AG08396 (cell line): Measurements from ENCODE around the gene PTOV1.

Experiments
- DNase-seq: peaks from one replicate; pipeline ENCODE4 v3.0.0; 2012; ENCODE audit warnings: low spot score, mixed read lengths

The PTOV1 gene

DNA sequence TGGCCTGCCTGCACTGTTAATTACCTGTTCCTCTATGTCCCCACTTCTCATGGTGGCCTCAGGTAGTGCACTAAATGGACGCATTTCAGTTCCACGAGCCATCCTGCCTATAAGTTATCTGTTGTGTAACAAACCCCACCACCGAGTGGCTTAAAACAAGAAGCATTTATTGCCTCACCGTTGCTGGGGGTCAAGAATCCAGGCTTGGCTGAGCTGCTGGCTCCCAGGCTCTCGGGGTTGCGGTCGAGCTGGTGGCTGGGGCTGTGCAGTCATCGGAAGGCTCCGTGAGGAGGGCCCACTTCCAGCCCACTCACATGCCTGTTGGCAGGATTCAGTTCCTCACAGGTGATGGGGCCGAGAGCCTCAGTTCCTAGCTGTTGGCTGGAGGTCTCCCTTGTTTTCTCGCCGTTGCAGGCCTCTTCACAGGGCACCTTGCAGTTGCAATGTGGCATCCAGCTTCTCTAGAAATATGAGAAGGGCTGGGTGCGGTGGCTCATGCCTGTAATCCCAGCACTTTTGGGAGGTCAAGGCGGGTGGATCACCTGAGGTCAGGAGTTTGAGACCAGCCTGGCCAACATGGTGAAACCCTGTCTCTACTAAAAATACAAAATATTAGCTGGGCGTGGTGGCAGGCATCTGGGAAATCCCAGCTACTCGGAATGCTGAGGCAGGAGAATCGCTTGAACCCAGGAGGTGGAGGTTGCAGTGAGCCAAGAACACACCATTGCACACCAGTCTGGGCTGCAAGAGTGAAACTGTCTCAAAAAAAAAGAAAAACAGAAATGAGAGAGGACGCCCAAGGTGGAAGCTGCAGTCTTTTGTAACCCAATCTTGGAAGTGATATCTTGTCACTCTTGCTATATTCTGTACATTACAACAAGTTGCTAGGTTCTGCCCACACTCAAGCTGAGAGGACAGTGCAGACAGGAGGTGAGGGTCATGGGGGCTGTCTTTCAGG, 6.5 kb upstream of the PTOV1 start:
- no peak for DNase-seq

DNA sequence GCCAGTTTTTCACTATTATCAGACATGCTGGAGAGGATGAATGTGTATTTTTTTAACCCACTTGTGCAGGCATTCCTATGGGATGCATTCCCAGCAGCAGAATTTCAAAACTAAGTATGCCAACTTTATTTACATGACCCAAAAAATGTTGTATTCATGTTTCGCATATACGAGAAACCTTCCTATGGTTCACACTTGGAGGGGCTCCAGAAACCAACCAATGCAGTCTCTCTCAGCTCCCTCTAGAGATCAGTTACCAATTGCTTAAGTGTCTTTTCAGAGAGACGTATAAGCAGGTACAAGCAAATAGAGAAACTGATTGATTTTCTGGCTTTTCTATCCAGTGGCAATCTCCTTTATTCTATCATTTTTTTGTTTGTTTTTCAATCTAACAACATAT, 5.5 kb upstream of the PTOV1 start:
- no peak for DNase-seq

DNA sequence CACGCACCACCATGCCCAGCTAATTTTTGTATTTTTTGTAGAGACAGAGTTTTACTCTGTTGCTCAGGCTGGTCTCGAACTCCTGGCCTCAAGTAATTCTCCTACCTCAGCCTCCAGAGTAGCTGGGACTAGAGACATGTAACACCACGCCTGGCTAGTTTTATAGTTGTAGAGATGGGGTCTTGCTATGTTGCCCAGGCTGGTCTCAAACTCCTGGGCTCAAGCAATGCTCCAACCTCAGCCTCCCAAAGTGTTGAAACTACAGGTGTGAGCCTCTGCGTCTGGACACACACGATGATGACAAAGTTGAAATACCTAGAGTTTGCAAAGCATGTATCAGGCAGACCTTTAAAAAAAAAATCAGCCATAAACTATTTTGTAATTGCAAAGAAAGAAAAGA, 4.6 kb upstream of the PTOV1 start:
- no peak for DNase-seq

DNA sequence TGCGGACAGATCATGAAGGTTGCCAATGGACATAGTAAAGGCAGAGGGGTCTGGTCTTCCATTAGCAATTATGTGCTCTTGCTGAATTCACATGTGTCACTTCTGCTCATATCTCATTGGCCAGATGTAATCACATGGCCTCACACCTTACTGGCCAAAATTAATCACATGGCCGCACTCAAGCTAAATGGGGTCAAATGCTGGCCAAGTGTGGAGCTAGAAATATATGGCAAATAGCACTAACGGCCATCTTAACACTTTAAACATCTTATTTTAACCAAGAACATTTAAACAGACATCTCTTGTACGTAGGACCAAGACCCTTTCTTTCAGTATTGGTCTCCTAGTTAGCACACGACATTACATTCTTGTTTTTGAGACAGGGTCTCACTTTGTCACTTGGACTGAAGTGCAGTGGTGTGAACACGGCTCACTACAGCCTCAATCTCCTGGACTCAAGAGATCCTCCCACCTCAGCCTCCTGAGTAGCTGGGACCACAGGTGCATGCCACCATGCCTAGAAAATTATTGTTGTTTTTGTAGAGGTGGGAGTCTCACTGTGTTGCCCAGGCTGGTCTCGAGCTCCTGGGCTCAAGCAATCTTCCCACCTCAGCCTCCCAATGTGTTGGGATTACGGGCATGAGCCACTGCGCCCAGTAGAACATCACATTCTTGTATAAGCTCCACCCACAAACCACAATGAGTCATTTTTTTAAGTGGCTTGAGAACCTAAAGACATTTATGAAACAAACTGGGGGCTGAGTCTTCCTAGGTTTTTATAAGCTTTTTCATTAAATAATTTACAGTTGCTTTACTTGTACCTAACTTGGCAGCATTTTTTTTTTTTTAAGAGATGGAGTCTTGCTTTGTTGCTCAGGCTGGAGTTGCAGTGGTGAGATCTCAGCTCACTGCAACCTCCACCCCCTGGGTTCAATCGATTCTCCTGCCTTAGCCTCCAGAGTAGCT, 2.9 kb upstream of the PTOV1 start:
- DNase-seq, result peak; percentile 63

DNA sequence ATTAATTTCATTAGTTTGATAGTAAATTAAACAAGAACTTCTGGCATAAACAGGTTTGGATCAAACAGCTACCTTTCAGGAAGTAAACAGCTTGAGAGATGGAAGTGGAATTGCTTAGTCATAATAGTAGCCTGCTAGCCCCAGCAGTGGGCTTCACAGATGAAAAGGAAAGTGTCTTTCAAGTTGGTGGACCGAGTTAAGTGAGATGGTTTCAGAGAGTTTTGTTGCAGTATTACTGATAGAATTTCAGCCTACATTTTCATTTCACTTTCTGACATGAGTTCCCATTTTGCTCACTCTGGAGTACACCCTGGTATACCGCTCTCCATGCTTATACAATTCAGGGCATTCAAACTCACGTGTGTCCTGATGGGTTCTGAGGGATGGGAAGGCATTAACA, 2.0 kb upstream of the PTOV1 start:
- no peak for DNase-seq

DNA sequence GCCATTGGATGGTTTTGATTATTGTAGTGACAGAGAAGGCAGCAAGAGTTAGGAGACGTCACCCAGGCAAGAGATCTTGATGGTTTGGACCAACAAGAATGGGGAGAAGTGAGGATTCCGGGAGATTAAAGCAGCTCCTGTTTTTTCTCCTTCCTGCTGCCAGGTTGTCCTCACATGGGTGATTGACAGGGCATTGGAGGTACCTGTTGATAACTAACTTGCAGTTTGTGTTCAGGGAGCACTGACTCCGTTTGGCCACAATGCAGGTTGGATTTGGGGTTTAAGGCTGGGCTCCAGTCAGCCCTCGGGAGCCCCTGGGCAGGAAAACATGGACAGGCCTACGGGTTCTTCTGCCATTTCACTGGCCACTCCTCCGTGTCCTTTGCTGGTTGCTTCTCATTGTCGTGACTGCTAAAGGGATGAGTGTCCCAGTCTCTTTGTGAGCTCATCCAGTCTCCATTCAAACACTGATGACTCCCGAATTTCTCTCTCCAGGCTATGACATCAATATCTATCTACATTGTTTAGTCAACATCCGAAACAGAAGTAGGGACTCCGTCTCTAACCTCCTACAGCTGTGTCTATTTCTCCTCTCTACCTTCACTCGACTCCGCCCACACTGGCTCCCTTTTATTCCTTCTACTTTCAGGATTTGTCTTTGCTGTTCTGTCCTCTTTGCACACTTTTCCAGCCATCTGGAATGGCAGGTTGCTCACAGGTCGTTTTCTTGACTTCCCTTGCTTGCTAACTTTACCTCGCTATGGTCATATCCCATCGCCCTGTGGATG, 1.3 kb upstream of the PTOV1 start:
- no peak for DNase-seq

DNA sequence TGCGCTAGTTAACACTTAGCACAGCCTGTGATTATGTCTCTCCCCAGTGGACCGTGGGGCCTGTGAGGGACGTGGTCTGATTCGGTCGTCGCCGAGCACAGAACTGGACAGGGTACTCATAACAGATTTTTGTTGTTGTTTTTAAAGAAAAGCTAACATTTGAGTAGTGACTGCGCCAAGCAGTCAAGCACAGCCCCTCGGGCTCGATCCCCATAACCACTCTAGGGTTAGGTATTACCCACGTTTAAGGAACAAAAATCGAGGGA, 805 bp upstream of the PTOV1 start:
- DNase-seq, result no peak

DNA sequence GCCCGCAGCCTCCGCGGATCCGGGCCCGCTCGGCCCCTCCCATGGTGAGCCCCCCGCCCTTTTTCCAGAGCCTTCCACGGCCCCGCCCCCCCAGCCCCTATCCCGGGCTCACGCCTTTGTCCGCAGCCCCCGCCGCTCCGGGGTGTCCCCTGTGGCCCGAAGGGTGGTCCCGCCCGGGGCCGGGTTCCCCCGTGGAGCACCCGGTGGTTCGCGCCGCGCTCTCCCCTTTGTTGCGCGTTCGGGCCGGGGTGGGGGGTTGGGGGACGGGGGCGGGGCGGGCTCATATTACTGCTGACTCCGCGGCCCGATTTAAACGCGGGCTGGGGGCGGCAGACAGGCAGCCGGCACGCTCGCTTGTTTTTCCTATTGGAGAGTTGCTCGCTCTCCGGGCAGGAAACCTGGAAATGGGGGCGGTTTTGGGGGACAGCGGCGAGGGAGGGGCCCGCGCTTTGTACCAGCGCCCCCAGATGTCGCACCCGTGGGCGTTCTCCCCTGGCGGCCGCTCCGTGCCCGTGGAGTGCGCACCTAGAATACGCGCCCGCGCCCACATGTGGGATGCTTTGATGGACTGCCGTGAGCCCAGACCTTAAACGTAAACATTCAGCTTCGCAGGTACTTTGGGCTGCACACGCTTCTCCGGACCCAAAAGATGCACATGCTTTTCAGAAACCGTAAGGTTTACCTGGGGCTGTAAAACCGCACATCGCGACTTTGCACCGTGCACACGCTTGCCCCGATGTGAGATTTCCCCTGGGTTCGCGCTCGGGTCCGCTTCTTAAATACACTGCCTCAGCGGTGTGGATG, 699 bp downstream of the PTOV1 start:
- peak; percentile 57 for DNase-seq

DNA sequence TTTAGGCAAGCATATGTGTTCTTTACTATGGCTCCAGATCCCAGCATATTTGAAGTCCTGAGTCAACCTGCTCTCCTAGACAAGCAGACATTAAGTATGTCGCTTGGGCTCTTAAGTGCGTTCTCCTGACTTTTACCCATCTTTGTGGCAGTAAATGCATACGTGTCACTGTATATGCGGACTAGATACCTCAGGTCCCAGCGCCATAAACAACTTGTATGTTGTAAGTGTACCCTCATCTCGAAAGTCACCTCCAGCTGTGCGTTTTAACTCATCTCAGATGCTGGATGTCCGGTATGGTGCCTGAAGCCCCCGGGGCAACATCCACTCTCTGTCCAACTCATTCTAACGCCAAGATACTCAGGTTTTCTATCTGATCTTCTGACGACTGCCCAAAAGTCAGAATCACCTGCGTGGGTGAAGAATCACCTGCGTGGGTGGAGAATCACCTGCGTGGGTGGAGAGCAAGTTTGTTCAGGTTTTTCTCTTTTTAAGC, 1.7 kb downstream of the PTOV1 start:
- no peak for DNase-seq

DNA sequence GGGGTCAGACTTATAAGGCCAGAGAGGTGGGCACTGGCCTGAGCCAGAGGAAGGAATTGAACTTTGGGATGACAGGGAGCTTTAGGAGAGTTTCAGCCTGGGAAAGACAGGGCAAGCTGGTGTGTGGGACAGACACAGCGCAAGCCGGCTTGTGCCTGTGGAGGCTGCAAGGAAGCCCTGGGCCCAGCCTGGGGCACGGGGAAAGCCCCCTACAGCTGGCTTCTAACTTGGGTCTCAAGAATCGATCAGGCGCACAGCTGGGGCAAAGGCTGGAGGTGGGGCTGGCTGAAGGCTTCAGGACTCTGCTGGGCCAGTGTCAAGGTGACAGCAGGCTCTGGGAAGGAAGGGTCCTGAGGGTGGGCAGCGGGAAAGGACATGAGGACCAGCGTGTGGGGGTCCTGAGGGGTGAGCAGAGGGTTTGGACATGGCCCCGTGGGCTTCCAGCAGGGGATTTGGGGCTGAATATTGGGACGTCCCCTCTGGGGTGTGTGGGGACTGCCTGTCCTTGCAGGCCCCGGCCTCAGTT, 3.0 kb downstream of the PTOV1 start:
- no peak for DNase-seq

DNA sequence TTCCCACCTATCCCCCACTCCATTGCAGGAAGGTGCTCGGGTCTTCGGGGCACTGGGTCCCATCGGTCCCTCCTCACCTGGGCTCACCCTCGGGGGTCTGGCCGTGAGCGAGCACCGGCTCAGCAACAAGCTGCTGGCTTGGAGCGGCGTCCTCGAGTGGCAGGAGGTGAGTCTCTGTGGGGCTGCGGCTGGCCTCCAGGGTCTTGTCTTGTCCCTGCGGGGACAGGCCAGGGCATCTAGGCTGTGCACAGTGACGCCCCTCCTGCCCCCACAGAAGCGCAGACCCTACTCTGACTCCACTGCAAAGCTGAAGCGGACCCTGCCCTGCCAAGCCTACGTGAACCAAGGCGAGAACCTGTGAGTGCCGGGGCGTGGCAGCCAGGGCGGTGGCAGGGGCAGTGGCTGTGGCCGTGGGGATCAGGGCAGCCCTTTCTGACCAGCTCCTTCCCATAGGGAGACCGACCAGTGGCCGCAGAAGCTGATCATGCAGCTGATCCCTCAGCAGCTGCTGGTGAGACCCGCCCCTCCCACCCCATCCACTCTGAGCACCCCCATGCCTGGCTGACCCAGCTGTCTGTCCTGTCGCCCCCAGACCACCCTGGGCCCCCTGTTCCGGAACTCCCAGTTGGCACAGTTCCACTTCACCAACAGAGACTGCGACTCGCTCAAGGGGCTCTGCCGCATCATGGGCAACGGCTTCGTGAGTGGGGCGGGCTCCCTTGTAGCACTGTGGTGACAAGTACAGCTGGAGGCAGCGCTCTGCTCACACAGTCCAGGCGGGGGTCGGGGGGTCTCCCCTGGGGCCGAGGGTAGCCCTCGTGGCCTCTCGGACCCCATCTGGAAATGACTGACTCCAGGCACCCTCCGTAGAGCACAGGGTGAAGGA, 3.7 kb downstream of the PTOV1 start:
- DNase-seq, result no peak

DNA sequence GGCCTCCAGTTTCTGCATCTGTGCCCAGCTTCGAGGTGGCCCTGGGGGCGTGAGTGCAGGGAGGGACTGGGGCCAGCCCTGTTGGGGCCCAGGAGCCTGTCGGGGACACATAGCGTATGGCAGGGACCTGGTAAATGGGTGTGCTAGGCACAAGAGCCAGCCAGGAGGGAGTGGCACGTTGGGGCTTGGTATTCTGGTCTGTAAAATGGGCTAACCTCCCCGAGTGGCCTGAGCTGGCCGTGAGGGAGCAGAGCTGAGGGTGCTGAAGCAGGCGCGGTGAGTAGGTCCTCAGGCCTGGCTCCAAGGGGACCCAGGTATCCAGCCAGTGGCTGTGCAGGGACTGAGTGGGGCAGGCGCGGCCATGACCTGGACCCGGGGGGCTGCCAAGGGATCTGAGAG, 4.3 kb downstream of the PTOV1 start:
- DNase-seq, result no peak

DNA sequence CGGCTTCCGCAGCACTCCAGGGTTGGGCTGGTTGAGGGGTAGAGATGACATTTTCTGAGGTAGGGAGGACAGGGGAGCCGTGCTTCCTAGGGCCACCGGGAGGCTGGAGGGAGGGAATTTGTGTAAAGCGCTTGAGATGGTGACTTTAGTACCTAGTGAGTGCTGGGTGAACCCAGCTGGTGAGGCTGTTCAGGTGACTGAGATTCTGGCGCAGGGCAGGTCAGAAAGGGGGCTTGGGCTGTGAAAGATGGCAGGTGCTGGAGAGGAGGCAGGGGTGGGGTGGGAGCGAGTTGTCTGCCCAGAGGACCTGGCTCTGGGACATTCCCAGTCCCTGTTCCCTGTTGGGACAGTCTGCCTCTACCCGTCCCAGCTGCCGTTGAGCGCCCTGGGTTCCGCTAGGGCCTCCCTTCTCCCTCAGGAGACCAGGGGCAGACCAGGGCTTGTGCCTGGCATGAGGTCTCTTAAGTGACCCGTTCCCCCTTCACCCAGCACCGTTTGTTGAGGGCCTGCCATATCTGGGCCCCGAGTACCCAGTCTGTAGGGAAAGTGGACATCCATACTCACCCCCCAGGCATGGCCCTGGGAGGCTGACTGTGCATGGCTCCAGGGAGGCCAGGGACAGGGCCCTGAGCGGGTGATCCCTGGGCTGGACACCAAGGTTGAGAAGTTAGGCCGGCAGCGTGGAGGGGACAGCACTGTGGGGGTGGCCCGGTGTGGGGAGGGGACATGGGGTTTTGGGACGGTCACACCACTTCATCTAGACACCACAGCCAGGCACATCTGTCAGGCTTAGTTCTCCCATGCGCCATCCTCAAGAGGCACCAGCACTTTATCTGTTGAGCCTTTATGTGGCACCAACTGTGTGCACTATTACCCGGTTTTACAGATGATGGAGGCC, 5.0 kb downstream of the PTOV1 start:
- DNase-seq, result no peak

DNA sequence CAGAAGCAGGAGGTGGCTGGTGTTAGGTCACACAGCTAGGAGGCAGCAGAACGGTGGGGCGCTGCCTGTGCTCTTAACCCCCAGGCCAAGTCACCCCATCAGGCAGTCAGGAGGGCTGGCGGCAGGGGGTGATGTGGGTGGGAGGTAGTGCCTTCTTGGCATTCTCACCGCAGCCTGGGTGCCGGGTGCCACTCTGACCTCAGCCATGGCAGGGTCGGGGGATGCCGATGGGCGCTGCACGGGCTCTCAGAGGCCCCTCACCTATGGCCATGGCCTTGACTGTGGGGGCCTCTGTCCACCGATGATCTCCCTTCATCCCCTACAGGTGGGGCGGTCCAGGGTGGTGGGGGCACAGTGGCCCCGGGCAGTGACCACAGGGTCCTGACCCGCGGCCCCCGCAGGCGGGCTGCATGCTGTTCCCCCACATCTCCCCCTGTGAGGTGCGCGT, 5.6 kb downstream of the PTOV1 start:
- no peak for DNase-seq

DNA sequence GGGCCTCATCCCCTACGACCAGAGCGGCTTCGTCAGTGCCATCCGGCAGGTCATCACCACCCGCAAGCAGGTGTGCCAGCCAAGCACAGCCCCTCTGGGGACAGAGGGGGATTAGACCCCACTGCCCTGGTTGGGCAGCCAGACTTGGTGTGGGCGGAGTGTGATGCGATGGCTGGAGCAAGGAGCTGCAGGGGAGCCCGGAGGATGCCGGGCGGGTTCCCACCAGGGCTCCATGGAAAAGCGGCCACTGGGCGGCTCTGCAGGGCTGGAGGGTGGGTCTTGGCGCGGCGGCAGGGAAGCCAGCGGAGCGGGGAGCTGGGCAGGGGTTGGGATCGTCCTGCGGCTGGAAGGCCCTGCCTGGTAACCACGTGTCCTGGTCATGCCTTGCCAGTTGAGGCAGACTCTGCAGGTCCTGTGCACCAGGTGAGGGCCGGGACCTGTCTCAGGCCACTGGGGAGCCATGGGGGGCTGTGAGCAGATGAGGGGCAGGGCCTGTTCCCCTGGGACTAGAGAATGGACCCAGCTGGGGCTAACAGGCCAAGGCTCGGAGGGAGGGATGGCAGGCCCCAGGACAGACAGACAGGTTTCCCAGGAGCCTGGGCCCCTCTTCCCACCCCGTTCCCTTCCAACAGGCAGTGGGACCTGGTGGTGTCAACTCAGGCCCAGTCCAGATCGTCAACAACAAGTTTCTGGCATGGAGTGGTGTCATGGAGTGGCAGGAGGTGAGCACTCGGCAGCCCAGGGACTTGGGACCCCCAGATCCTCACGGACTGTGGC, 6.3 kb downstream of the PTOV1 start:
- DNase-seq, result no peak

DNA sequence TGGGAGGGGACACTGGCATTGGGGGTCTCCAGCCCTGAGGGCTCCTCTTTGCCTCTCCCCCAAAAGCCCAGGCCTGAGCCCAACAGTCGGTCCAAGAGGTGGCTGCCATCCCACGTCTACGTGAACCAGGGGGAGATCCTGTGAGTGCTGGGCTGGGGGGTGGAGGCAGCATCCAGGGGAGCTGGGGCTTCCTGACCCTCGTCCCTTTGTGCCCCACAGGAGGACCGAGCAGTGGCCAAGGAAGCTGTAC, 6.8 kb downstream of the PTOV1 start:
- DNase-seq, result no peak

DNA sequence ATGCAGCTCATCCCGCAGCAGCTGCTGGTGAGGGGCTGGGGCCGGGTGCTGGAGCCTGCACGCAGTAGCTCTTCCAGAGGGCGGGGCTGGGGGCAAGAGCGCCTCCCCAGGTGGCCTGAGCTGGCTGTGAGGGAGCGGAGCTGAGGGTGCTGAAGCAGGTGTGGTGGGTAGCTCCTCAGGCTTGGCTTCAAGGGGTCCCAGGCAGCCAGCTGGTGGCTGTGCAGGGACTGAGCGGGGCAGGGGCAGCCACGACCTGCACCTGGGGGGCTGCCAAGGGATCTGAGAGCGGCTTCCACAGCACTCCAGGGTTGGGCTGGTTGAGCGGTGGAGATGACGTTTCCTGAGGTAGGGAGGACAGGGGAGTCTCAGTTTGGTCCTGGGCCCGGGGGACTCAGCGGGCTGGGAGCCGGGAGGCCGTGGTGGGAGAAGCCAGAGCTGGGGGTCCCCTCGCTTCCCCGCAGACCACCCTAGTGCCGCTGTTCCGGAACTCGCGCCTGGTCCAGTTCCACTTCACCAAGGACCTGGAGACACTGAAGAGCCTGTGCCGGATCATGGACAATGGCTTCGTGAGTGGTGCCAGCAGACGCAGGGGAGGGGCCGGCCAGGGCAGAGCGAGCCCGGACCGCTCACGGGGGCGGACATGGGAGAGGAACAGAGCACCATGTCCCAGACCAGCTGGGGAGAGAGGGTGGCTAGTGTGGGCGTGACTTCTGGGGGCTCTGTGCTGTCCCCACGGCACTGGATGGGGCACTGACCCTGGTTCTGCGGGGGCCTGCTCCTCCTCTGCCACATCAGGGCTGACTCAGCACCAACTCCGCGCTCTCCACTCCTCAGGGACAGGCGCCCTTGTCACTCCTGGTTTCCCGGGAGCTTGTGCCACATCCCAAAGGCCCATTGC, 7.4 kb downstream of the PTOV1 start:
- DNase-seq, result no peak
